GM12873 (cell line): ENCODE results near the gene TCOF1.

ENCODE experiments used
- CTCF ChIP-seq: IDR thresholded peaks from 2 replicates; pipeline ENCODE4 v1.5.1; 2012; ENCODE audit warnings: low read depth, mild to moderate bottlenecking, moderate library complexity, low read length, control low read depth; ENCODE audit not compliant: insufficient read depth; ENCODE audit errors: missing control alignments

The TCOF1 gene

GRCh38 chr5:150333400-150333799, 24.1 kb upstream of the TCOF1 start:
- no peak for TF ChIP-seq CTCF

GRCh38 chr5:150335778-150336177, 21.7 kb upstream of the TCOF1 start:
- TF ChIP-seq CTCF: no peak

- no peak for TF ChIP-seq CTCF
Measured at GRCh38 chr5:150338546-150338945, 19.0 kb upstream of the TCOF1 start.

- no peak for TF ChIP-seq CTCF
Measured at GRCh38 chr5:150339165-150339564, 18.3 kb upstream of the TCOF1 start.

- no peak for TF ChIP-seq CTCF
Measured at GRCh38 chr5:150339841-150340240, 17.7 kb upstream of the TCOF1 start.

GRCh38 chr5:150340614-150341255, 16.8 kb upstream of the TCOF1 start:
- TF ChIP-seq CTCF: no peak

- no peak for TF ChIP-seq CTCF
Measured at GRCh38 chr5:150341331-150341730, 16.2 kb upstream of the TCOF1 start.
